Stomach (tissue), 9 donors: ENCODE measurements around the gene ATP6V0C. TPM values are rescaled to one million over a fixed set of nuclear protein-coding genes. Genes with fewer than 3 reads are reported as not detected.

Experiments used
- DNase-seq, 2 donors: peaks; one replicate each; pipeline versions ENCODE4 v3.0.0 to v3.0.0-alpha.2; 2013 to 2019
- H3K27ac ChIP-seq, 5 donors: fragments of 200-600 bp in 4 of 5; sonication (generic) in 4 of 5; one replicate each; pipeline ENCODE4 v1.5.1; 2013 to 2019; ENCODE audit warnings: mild to moderate bottlenecking in 1 of 5, moderate library complexity in 1 of 5
- H3K27me3 ChIP-seq, 3 donors: fragments of 200-600 bp; sonication (generic); one replicate each; pipeline ENCODE4 v1.5.1; 2017 to 2019; ENCODE audit warnings: mixed run types in 1 of 3
- H3K36me3 ChIP-seq, 4 donors: fragments of 200-600 bp; sonication (generic); 1 replicate in 3 of 4; 2 replicates in 1 of 4; pipeline ENCODE4 v1.5.1; 2016 to 2019
- H3K4me1 ChIP-seq, 4 donors: fragments of 200-600 bp; sonication (generic); one replicate each; pipeline ENCODE4 v1.5.1; 2016 to 2019
- H3K4me3 ChIP-seq, 4 donors: fragments of 200-600 bp; sonication (generic) in 3 of 4; one replicate each; pipeline ENCODE4 v1.5.1; 2016 to 2019; ENCODE audit warnings: mild to moderate bottlenecking in 1 of 4
- H3K9me3 ChIP-seq, 4 donors: fragments of 200-600 bp; sonication (generic); one replicate each; pipeline ENCODE4 v1.5.1; 2016 to 2019
- CTCF ChIP-seq, 7 experiments: fragments of 450-650 bp in 4 of 7; fragments of 200-600 bp in 3 of 7; sonication (generic) in 3 of 7; IDR thresholded peaks; one replicate each; pipeline ENCODE4 v1.5.1; 2016 to 2019; ENCODE audit warnings: antibody characterized with exemption in 7 of 7, control low read depth in 2 of 7, mild to moderate bottlenecking in 1 of 7
- EP300 ChIP-seq: sonication (generic); formaldehyde crosslinking; IDR thresholded peaks from one replicate; pipeline ENCODE4 v1.6.1; 2017; ENCODE audit warnings: antibody characterized with exemption
- POLR2A ChIP-seq, 4 donors: fragments of 450-650 bp; IDR thresholded peaks; one replicate each; pipeline ENCODE4 v1.6.1; 2016; ENCODE audit warnings: antibody characterized with exemption in 4 of 4, control low read depth in 2 of 4, mild to moderate bottlenecking in 1 of 4, moderate library complexity in 1 of 4
- POLR2AphosphoS5 ChIP-seq, 3 donors: sonication (generic); formaldehyde crosslinking; IDR thresholded peaks; one replicate each; pipeline ENCODE4 v1.6.1; 2016; ENCODE audit warnings: antibody characterized with exemption in 3 of 3
- WGBS, 5 donors: extraction: QIAGEN DNeasy Blood & Tissue Kit in 3 of 5; methylation state at CpG; one replicate each; pipeline versions ENCODE4 v1.1.5 to v1.1.7; 2013 to 2018; 5-methylcytosine and 5-hydroxymethylcytosine counted together
- intact Hi-C: fragments of 100-400 bp; cut with DNase I; formaldehyde crosslinking; loops from one replicate; pipeline ENCODE4 v1.15.1; 2023; ENCODE audit warnings: low total_unique reads
- polyA plus RNA-seq, 3 donors: library from polyadenylated mRNA; stranded (reverse); fragments of 200-250 nt; gene quantifications; one replicate each; pipeline ENCODE4 v1.2.3, GENCODE V29; 2013
- total RNA-seq, 5 donors: library from RNA; depleted of rRNA; stranded (reverse); fragments of >200 nt; gene quantifications; one replicate each; pipeline versions ENCODE4 v1.1.0 to v1.2.3, GENCODE V29; 2014 to 2016
- donor health status: healthy with polysubstance abuse.
- donor health status: Bipolar disorder and iron deficiency.
- donor health status: healthy.

ATP6V0C gene
- total and polyA plus RNA-seq, 8 donors: 8.1 to 169 (median 75.3) TPM

GRCh38 chr16:2527071-2527783, 13.5 kb downstream of the ATP6V0C start:
- H3K4me3 ChIP-seq: no peak overlapping the region
- intact Hi-C loops: no loop called here
- WGBS, 5 donors: 83 to 88% (median 84%) methylated on average over 8 to 12 of the region's 12 CpGs
- H3K36me3 ChIP-seq: peaks cover 33 to 81% (median 75%) of the 10 kb centered on the region in 4 donors
- TF ChIP-seq EP300: no peak
- TF ChIP-seq POLR2AphosphoS5 (IDR thresholded peaks at IDR 0.05): no peak
- TF ChIP-seq POLR2A (IDR thresholded peaks at IDR 0.05): no peak
- TF ChIP-seq CTCF (IDR thresholded peaks at IDR 0.05): no peak
- H3K4me1 ChIP-seq: peaks cover 8 to 48% (median 19%) of the 10 kb centered on the region in 4 donors
- H3K9me3 ChIP-seq: no peaks in the 10 kb centered on the region
- no peak overlapping the region for H3K27ac ChIP-seq
- no peaks in the 10 kb centered on the region for H3K27me3 ChIP-seq
- DNase-seq: no peak

GRCh38 chr16:2527784-2528100, 14.0 kb downstream of the ATP6V0C start:
- TF ChIP-seq CTCF (IDR thresholded peaks at IDR 0.05) (no peak), EP300 (no peak), POLR2AphosphoS5 (IDR thresholded peaks at IDR 0.05) (no peak), POLR2A (IDR thresholded peaks at IDR 0.05) (no peak)

GRCh38 chr16:2528161-2529060, 14.7 kb downstream of the ATP6V0C start:
- H3K4me1 ChIP-seq: peaks cover 14 to 52% (median 23%) of the 10 kb centered on the region in 4 donors
- no peaks in the 10 kb centered on the region for H3K9me3 ChIP-seq
- H3K36me3 ChIP-seq: peaks cover 27 to 74% (median 64%) of the 10 kb centered on the region in 4 donors
- WGBS, 5 donors: 91 to 95% (median 95%) methylated on average over 26 to 36 of the region's 36 CpGs
- no peak for TF ChIP-seq CTCF (IDR thresholded peaks at IDR 0.05)
- no peak for TF ChIP-seq POLR2A (IDR thresholded peaks at IDR 0.05)
- TF ChIP-seq EP300: no peak
- no peak for TF ChIP-seq POLR2AphosphoS5 (IDR thresholded peaks at IDR 0.05)
- intact Hi-C loops: no loop called here
- no peak overlapping the region for H3K4me3 ChIP-seq
- H3K27me3 ChIP-seq: no peaks in the 10 kb centered on the region
- DNase-seq: no peak
- no peak overlapping the region for H3K27ac ChIP-seq

More at GRCh38 chr16:2527784-2528100, 14.0 kb downstream of the ATP6V0C start:
- no peak overlapping the region for H3K27ac ChIP-seq
- H3K4me3 ChIP-seq: no peak overlapping the region
- peaks cover 11 to 49% (median 22%) of the 10 kb centered on the region in 4 donors for H3K4me1 ChIP-seq
- intact Hi-C loops: no loop called here
- H3K9me3 ChIP-seq: no peaks in the 10 kb centered on the region
- H3K36me3 ChIP-seq: peaks cover 33 to 79% (median 70%) of the 10 kb centered on the region in 4 donors
- 91 to 97% (median 95%) methylated on average over 13 to 24 of the region's 24 CpGs for WGBS, 5 donors
- no peak for DNase-seq
- no peaks in the 10 kb centered on the region for H3K27me3 ChIP-seq

GRCh38 chr16:2529061-2529931, 15.5 kb downstream of the ATP6V0C start:
- Histone ChIP-seq H3K27ac (no peak overlapping the region), H3K9me3 (no peaks in the 10 kb centered on the region), H3K4me1 (peaks cover 14 to 44% (median 19%) of the 10 kb centered on the region in 4 donors), H3K4me3 (no peak overlapping the region), H3K27me3 (no peaks in the 10 kb centered on the region), H3K36me3 (peaks cover 21 to 65% (median 55%) of the 10 kb centered on the region in 4 donors)
- TF ChIP-seq POLR2A (IDR thresholded peaks at IDR 0.05): no peak
- no peak for TF ChIP-seq EP300
- no peak for TF ChIP-seq POLR2AphosphoS5 (IDR thresholded peaks at IDR 0.05)
- TF ChIP-seq CTCF (IDR thresholded peaks at IDR 0.05): no peak
- intact Hi-C loops: no loop called here
- no peak for DNase-seq
- 83 to 94% (median 89%) methylated on average over 2 to 32 of the region's 32 CpGs for WGBS, 5 donors
